D721Med (cell line): ENCODE results near the gene RPS6KL1.

ENCODE experiments used
- DNase-seq: peaks from one replicate; pipeline ENCODE4 v3.0.0; 2011; ENCODE audit warnings: low spot score; ENCODE audit not compliant: insufficient read length
- FAIRE-seq: peaks from 2 replicates; lab custom pipeline; 2011; peaks lifted over from hg19 to GRCh38; lab: Jason Lieb, UNC
- CTCF ChIP-seq: IDR thresholded peaks from 2 replicates; pipeline ENCODE4 v1.5.1; 2012; ENCODE audit warnings: mild to moderate bottlenecking, control low read depth; ENCODE audit not compliant: insufficient read depth; ENCODE audit errors: missing control alignments

RPS6KL1 gene

GRCh38 chr14:74906925-74907521 lies 16.0 kb downstream of the RPS6KL1 start:
- FAIRE-seq (no peak), DNase-seq (no peak)
- TF ChIP-seq CTCF: no peak

DNA sequence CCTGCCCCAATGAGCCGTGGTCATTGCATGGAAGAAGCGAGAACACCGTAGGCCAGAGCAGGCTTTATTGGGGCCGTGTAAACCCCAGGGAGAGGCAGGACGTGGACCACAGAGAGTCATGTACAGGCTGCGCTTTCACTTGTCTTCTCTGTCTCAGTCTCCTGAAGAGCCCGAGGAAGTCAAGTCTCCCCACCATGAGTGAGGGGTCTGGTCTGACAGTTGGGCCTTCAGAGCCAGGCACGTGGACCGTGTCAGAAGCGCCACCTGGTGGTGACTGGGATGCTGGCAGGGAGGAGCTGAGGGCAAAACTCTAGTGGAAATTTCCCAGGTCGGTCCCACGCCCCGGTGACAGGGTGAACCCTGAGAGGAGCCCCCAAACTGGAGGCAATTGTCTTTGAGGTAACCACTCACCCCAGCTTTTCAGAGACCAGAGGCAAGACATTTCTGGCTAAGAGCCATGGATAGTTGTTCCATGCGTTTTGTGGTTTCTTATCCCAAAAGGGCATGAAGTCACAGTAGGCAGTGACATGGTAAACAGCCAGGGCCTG lies 17.4 kb downstream of the RPS6KL1 start:
- FAIRE-seq (no peak), DNase-seq (peak; percentile 80)
- TF ChIP-seq CTCF: peak; percentile 85

- no peak for FAIRE-seq
These were observed 18.2 kb downstream of the RPS6KL1 start for GRCh38 chr14:74904635-74905503.

DNA sequence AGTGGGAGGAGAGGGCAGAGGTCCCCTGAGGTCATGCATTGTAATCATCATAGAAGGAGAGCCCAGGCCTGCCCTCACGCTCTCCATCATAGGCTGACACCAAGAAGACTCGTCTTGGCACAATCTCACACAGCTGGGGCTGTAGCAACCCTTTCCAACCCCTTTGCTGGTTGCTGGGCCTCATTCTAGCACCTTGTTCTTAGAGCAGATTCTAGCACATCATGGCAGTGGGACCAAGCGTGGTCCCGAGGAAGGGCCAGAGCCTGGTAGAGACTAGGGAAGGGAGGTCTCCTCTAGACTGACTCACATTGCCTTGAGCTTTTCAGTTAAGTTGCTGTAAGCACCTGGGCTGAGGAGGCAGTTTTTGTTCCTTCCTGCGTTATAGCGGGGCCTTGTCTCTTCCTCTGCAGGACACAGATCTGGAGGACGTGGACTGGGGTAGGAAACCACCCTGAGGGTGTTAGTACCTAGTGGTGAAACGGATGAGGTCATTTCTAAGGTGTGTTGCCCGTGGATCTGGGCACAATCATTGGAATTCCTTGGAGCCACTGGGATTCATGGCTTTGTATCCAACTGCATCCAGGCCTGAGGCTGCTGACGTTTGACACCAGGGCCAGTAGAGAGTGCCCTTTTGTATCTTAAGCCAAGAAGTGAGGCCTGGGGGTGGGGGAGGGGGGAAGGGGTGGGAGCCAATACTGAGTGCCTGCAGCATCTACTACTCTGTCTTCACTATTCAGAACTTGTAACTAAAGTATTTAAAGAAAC lies 19.9 kb downstream of the RPS6KL1 start:
- FAIRE-seq (no peak), DNase-seq (no peak)
- TF ChIP-seq CTCF: no peak

More at GRCh38 chr14:74904635-74905503, 18.2 kb downstream of the RPS6KL1 start:
- DNase-seq: no peak
- TF ChIP-seq CTCF: no peak

- FAIRE-seq (no peak), DNase-seq (no peak)
- TF ChIP-seq CTCF: no peak
These were observed 24.4 kb downstream of the RPS6KL1 start for GRCh38 chr14:74898694-74899093.

- TF ChIP-seq CTCF: no peak
- DNase-seq: no peak
- FAIRE-seq: no peak
These were observed 25.0 kb downstream of the RPS6KL1 start for GRCh38 chr14:74898083-74898482.
